GM12875 (cell line): Measurements from ENCODE around the gene ANAPC5.

Source experiments
- H3K4me3 ChIP-seq: one replicate; pipeline ENCODE4 v1.5.1; 2011; ENCODE audit warnings: low read depth, low read length, control low read depth
- TF ChIP-seq, protein P1 (sequence below): IDR thresholded peaks from 2 replicates; pipeline ENCODE4 v1.5.1; 2011; ENCODE audit warnings: low read depth, mild to moderate bottlenecking, control low read depth, inconsistent platforms, low read length, moderate library complexity, borderline replicate concordance; ENCODE audit not compliant: insufficient read depth

ANAPC5 gene

DNA sequence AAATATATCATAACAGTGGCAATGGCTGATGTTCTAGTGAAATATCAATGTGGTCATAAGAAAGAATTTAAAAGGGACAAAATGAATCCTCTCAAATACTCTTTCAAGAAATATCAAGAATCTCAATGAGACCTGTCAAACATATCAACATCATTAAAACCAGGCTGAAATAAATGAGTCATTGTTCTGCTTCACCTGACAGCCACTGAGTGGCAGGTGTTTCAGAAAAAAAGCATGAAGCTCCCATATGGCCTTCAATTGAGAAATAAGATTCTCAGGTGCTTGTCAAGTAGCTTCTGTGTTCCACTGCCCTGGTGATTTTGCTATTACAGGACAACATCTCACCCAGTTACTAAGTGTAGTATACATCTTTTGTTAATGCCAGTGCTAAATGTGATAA is 21.5 kb downstream of the ANAPC5 start:
- H3K4me3 ChIP-seq = no peak overlapping the region
- TF ChIP-seq, protein P1, sequence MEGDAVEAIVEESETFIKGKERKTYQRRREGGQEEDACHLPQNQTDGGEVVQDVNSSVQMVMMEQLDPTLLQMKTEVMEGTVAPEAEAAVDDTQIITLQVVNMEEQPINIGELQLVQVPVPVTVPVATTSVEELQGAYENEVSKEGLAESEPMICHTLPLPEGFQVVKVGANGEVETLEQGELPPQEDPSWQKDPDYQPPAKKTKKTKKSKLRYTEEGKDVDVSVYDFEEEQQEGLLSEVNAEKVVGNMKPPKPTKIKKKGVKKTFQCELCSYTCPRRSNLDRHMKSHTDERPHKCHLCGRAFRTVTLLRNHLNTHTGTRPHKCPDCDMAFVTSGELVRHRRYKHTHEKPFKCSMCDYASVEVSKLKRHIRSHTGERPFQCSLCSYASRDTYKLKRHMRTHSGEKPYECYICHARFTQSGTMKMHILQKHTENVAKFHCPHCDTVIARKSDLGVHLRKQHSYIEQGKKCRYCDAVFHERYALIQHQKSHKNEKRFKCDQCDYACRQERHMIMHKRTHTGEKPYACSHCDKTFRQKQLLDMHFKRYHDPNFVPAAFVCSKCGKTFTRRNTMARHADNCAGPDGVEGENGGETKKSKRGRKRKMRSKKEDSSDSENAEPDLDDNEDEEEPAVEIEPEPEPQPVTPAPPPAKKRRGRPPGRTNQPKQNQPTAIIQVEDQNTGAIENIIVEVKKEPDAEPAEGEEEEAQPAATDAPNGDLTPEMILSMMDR = no peak

DNA sequence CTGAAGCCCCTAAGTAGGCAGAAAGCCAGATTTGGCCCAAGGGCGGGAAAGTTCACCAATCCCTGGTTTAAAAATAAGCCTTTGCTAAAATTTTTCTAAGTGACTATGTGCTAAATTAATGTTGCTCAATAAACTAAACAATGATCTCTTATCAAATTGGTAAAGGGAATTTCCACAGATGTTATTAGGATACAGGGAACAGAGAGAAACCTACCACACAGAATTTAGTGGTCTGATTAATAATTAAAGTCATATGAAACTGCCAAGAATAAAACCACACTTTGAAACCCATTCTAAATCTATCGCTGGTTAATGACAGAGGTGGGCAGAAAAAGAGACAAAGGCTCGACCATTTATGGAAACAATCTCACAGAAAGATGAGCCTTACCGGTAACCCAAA is 22.0 kb downstream of the ANAPC5 start:
- H3K4me3 ChIP-seq = no peak overlapping the region
- TF ChIP-seq, protein P1 = no peak

DNA sequence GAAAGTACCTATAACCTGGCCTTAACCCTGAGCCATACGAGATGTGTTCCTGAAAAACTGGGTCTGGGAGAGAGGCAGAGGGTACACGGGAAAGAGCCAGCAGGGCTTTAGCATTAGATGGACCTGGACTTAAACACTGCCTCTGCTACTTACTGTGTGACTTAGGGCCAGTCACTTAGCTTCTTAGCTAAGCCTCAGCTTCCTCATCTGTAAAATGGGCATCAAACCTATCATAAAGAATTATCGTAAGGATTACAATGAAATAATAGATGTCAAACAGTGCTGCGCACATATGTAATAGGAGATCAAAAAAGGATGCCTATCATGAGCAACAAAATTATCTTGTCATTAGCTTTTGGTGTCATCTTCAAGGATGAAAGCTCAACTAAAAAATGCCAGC is 23.6 kb downstream of the ANAPC5 start:
- TF ChIP-seq, protein P1 = no peak
- H3K4me3 ChIP-seq = no peak overlapping the region

DNA sequence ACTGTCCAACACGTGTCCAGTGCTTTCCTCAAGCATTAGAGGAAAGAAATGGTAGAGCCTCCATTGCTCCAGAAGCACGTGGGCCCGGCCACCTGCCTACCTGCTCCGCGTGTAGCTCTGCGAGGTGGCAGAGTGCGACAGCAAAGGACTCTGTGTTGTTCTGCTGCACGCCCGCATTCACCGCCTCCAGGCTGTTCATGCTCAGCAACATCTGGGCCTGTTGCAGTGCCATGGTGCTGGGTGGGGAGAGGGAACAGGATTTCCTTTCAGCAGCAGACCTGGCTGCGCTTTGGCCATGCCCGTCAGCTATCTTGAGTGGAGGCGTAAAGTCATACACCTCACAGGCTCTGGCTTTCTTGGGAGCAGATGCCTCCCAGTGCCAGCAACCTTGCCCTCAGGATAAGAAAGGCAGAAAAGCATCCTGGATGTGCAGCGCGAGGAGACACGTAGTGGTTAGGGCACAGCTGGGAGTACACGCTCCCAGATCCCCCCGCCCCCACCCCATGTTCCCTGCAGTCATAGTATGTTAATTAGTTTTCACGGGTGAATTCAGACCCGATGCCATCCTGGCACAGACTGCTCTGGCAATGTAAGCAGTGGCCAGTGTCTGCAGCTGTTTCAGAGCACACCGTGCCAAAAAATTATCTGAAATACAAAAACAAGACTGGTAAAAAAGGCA is 25.1 kb downstream of the ANAPC5 start:
- TF ChIP-seq, protein P1 = no peak
- no peak overlapping the region for H3K4me3 ChIP-seq

DNA sequence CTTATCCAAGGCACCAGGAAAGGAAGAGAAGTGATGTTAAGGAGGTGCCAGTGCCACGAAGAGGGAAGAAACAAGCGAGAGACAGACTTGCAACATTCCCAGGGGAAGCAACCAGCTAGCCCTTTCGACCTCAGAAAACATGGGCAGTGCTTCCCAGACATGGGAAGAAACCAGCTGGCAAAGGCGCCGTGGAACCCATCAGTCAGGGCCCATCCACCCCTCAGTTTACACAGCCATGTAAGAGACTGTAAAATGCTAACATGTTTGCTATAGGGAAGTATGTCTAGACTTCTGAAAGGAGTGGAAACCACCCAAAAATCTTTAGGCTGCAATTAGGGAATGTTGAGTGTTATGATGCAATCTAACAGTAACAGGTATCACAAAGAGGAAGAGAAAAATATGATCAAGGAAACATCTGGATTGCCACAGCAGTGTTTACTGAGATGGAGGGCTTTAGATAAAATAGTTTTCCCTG is 26.3 kb downstream of the ANAPC5 start:
- no peak overlapping the region for H3K4me3 ChIP-seq
- TF ChIP-seq, protein P1 = no peak

DNA sequence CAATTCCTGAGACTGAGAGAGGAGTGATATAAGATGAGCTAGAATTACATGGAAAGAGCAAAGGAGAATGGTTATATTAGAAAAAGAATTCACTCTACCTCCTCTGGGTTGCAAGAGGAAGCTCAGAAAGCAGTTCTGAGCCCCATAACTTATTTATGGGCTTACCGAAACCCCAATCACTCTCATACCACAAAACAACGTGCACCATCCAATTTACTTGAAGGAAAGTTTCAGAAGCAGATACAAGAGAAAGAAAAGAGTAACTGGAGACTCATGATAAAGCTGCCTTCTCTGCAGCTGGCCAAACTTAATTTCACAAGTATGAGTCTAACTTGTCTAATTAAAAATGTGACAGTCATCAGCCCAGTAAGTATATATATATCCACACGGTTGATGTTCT is 28.3 kb downstream of the ANAPC5 start:
- TF ChIP-seq, protein P1 = no peak
- no peak overlapping the region for H3K4me3 ChIP-seq

DNA sequence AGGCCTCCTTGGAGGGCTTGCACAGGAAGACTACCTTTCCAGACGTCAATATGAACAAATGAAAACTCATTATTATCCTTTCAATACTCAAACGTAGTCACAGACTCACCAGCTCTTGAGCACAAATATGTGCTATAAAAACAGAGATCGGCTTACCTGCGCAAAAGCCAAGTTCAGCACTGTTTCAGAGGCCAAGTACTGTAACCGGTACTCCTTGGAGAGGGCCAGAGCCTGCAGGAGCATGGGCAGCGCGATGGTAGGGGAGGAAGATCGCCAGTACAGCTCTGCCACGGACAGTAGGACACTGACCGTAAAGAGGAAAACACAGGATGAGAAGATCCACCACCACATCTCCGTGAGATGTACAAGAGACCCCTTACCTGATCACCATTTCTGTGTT is 34.1 kb downstream of the ANAPC5 start:
- TF ChIP-seq, protein P1 = no peak
- H3K4me3 ChIP-seq = no peak overlapping the region
